KOPT-K1 (cell line): ENCODE measurements around the gene DCP2.
A peak's percentile ranks its signal among the peaks of the same experiment; 100 is the strongest.

Experiments
- H3K27ac ChIP-seq: fragments of 200-600 bp; sonication (generic); 2 replicates; pipeline ENCODE4 v1.5.1; 2016; ENCODE audit warnings: antibody characterized with exemption, mild to moderate bottlenecking, low read depth, low read length; ENCODE audit not compliant: poor library complexity, severe bottlenecking
- H3K36me3 ChIP-seq: fragments of 200-600 bp; sonication (generic); 2 replicates; pipeline ENCODE4 v1.5.1; 2017; ENCODE audit warnings: antibody characterized with exemption, mild to moderate bottlenecking, low read length, moderate library complexity; ENCODE audit not compliant: insufficient read depth
- H3K9me3 ChIP-seq: fragments of 200-600 bp; sonication (generic); 2 replicates; pipeline ENCODE4 v1.5.1; 2017; ENCODE audit warnings: antibody characterized with exemption, low read length, mild to moderate bottlenecking; ENCODE audit not compliant: insufficient read depth, poor library complexity, severe bottlenecking

DCP2 gene

GRCh38 chr5:113024076-113024697, 47.6 kb downstream of the DCP2 start:
- H3K9me3 ChIP-seq, result no peaks in the 10 kb centered on the region
- peaks cover 53% of the 10 kb centered on the region for H3K36me3 ChIP-seq
- H3K27ac ChIP-seq, result peak overlapping the region; percentile 82

DNA sequence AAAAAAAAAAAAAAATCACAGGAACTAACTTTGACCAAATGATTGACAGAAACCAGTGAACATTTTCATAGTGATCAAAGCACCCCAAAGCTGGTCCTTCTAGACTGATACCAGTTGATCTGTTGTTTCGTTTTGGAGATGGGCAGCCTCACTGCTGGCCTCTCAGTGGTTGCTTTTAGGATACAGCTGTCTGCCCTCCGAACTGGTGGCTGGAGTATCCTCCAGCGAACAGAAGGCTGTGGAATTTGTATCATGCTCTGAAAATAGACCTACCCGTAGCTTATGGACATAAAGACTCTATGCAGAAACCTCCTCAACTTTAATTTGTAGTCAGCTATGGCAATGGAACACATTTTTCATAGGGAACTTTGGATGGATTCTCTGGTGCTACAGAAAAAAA, 49.0 kb downstream of the DCP2 start:
- Histone ChIP-seq H3K27ac (no peak overlapping the region), H3K36me3 (peaks cover 51% of the 10 kb centered on the region), H3K9me3 (no peaks in the 10 kb centered on the region)

DNA sequence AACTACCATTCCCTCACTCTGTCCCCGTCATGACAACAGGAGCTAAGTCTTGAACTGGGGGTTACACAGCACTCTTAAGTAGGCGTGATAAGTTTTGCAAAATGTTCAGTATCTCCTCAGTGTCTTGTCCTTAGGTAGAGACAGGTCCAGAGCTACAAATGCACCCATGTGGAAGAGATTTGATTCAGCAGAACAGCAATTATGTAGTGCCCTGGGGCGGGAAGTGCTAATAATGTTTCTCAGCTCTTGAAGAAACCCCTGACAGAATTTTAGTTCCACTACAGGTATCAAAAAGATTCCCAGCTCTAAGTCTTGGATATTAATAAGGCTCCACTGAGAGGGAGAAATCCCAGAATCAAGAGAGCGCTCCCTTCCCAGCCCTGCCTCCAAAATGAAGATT, 49.6 kb downstream of the DCP2 start:
- Histone ChIP-seq H3K9me3 (no peaks in the 10 kb centered on the region), H3K36me3 (peaks cover 45% of the 10 kb centered on the region), H3K27ac (no peak overlapping the region)

GRCh38 chr5:113027015-113027414, 50.4 kb downstream of the DCP2 start:
- Histone ChIP-seq H3K27ac (no peak overlapping the region), H3K36me3 (peaks cover 42% of the 10 kb centered on the region), H3K9me3 (no peaks in the 10 kb centered on the region)

GRCh38 chr5:113027431-113027830, 50.8 kb downstream of the DCP2 start:
- H3K36me3 ChIP-seq, result peaks cover 42% of the 10 kb centered on the region
- H3K27ac ChIP-seq, result no peak overlapping the region
- no peaks in the 10 kb centered on the region for H3K9me3 ChIP-seq

GRCh38 chr5:113029614-113030013, 53.0 kb downstream of the DCP2 start:
- Histone ChIP-seq H3K27ac (no peak overlapping the region), H3K9me3 (no peaks in the 10 kb centered on the region), H3K36me3 (peaks cover 34% of the 10 kb centered on the region)

GRCh38 chr5:113031104-113031503, 54.5 kb downstream of the DCP2 start:
- peaks cover 32% of the 10 kb centered on the region for H3K36me3 ChIP-seq
- no peaks in the 10 kb centered on the region for H3K9me3 ChIP-seq
- H3K27ac ChIP-seq, result no peak overlapping the region

DNA sequence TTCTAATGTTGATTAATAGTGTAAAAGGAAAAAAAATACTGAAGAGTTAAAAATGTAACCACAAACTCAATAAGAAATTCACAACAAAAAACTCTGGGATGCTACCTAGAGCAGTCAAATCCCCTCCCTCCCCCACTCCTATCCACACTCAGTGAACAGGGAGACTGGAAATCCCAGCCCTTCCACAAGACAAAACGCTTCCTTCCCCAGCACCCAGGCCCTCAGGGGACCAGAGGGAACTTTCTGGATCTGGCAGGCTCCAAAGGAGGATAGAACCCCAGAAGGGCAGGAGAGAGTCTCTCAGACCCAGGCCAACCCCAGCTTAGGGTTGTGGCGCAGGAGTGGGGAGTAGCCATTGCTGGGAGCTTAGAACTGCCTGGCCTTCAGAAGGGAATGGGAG, 55.0 kb downstream of the DCP2 start:
- Histone ChIP-seq H3K36me3 (peaks cover 27% of the 10 kb centered on the region), H3K9me3 (no peaks in the 10 kb centered on the region), H3K27ac (no peak overlapping the region)

DNA sequence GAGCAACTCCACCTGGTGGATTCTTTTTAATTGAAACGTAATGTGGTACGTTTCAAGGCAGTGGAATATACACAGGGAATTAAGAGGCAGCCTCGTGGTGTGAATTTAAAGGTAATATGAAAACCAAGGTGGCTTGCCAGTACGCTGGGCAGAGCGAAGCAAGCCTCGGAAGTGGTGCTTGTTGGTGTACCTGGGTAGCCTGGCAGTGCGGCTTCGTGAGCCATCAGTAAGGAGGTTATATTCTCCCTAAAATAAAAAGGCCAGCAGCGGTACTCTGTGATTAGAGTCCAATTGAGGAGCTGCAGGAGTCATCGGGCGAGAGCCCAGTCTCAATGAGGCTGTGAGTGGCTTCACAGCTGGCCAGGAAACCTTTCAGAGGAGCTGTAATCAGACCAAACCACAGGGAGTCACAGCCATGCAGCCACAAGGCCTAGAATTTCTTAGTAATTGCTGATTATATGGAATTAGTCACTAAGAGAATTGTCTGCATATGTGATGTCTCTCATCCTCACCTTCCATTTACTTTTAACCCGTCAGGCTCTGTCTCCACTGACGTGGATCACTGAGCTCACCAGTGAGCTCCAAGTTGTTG, 57.7 kb downstream of the DCP2 start:
- H3K27ac ChIP-seq, result no peak overlapping the region
- H3K36me3 ChIP-seq, result peaks cover 2% of the 10 kb centered on the region; the same call in 1 of the 2 replicates
- H3K9me3 ChIP-seq, result no peaks in the 10 kb centered on the region

- no peak overlapping the region for H3K27ac ChIP-seq
- H3K36me3 ChIP-seq, result no peaks in the 10 kb centered on the region
- H3K9me3 ChIP-seq, result no peaks in the 10 kb centered on the region
These were observed 58.5 kb downstream of the DCP2 start for GRCh38 chr5:113035096-113035495.

GRCh38 chr5:113036321-113036720, 59.7 kb downstream of the DCP2 start:
- no peak overlapping the region for H3K27ac ChIP-seq
- H3K9me3 ChIP-seq, result no peaks in the 10 kb centered on the region
- no peaks in the 10 kb centered on the region for H3K36me3 ChIP-seq

- no peaks in the 10 kb centered on the region for H3K9me3 ChIP-seq
- no peaks in the 10 kb centered on the region for H3K36me3 ChIP-seq
- no peak overlapping the region for H3K27ac ChIP-seq
These were observed 60.2 kb downstream of the DCP2 start for GRCh38 chr5:113036826-113037225.

- no peaks in the 10 kb centered on the region for H3K36me3 ChIP-seq
- no peaks in the 10 kb centered on the region for H3K9me3 ChIP-seq
- H3K27ac ChIP-seq, result no peak overlapping the region
These were observed 61.5 kb downstream of the DCP2 start for GRCh38 chr5:113038136-113038535.

- Histone ChIP-seq H3K27ac (no peak overlapping the region), H3K36me3 (no peaks in the 10 kb centered on the region), H3K9me3 (no peaks in the 10 kb centered on the region)
These were observed 62.1 kb downstream of the DCP2 start for GRCh38 chr5:113038714-113039113.

GRCh38 chr5:113039229-113039933, 62.8 kb downstream of the DCP2 start:
- H3K36me3 ChIP-seq, result no peaks in the 10 kb centered on the region
- no peak overlapping the region for H3K27ac ChIP-seq
- no peaks in the 10 kb centered on the region for H3K9me3 ChIP-seq

DNA sequence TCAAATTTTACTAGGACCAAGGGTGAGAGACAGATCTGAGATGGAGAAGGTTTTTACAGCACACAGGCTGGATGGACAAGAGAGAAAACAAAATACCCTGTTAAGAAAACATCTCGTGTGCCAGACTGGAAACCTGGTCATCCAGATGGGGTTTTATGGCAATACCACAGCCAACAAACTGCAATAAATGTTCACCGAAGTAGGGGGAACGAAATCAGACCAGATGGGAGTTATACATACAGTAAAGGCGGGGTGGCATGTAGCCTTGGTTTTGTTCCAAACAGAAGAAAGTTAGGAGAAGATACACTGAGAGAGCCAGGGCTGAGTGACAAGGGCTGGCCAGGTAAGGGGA, 63.3 kb downstream of the DCP2 start:
- Histone ChIP-seq H3K36me3 (no peaks in the 10 kb centered on the region), H3K27ac (no peak overlapping the region), H3K9me3 (no peaks in the 10 kb centered on the region)
